Measurements from ENCODE around the gene PRORP. TPM values are rescaled to one million over a fixed set of nuclear protein-coding genes. Genes with fewer than 3 reads are reported as not detected.
"Not testable (repeated sequence)": the region's sequence is repeated elsewhere in the genome, so short reads cannot be mapped to it uniquely, and the experiment has no call there.

Gene PRORP
- total RNA-seq, 4 donors from 2014 or later: 23.6 to 45.4 (median 42.3) TPM

GRCh38 chr14:35083530-35084150, 38.7 kb upstream of the PRORP start:
- TF ChIP-seq, protein P1, sequence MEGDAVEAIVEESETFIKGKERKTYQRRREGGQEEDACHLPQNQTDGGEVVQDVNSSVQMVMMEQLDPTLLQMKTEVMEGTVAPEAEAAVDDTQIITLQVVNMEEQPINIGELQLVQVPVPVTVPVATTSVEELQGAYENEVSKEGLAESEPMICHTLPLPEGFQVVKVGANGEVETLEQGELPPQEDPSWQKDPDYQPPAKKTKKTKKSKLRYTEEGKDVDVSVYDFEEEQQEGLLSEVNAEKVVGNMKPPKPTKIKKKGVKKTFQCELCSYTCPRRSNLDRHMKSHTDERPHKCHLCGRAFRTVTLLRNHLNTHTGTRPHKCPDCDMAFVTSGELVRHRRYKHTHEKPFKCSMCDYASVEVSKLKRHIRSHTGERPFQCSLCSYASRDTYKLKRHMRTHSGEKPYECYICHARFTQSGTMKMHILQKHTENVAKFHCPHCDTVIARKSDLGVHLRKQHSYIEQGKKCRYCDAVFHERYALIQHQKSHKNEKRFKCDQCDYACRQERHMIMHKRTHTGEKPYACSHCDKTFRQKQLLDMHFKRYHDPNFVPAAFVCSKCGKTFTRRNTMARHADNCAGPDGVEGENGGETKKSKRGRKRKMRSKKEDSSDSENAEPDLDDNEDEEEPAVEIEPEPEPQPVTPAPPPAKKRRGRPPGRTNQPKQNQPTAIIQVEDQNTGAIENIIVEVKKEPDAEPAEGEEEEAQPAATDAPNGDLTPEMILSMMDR (IDR thresholded peaks at IDR 0.05): no peak
- TF ChIP-seq POLR2A (IDR thresholded peaks at IDR 0.05): no peak
- Histone ChIP-seq H3K9me3 (no peaks in the 10 kb centered on the region), H3K4me3 (replicated peaks in 1 of 3) (no peak overlapping the region), H3K36me3 (peaks cover 28 to 38% of the 10 kb centered on the region in 2 donors), H3K4me1 (no peaks in the 10 kb centered on the region), H3K27ac (no peak overlapping the region), H3K27me3 (no peaks in the 10 kb centered on the region)
- 96 to 97% methylated on average over 8 of the region's 8 CpGs for WGBS, 2 donors
- intact Hi-C loops (cut with DNase I): no loop called here
- DNase-seq: no peak

DNA sequence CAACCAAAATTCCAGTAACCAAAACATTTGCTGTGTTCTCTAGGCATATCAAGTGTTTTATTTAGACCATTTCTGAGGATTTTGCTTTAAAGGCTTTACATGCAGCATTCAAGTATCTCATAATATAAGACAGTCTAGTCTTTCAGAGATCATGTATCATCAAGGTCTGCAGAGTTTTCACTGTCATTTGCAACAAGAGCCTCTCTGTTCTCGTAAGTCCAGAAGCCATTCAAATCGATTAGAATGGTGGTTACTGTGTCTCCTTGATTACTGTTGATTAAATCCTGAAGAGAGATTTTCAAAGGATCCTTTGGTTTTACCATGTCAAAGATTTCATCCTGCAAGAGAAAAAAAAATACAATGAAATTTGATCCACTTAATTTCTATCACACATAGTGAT, 36.9 kb upstream of the PRORP start:
- 88 to 97% methylated on average over 2 of the region's 2 CpGs for WGBS, 2 donors
- no peak for DNase-seq
- Histone ChIP-seq H3K36me3 (peaks cover 21 to 30% of the 10 kb centered on the region in 2 donors), H3K4me1 (no peaks in the 10 kb centered on the region), H3K4me3 (replicated peaks in 1 of 3) (no peak overlapping the region), H3K27ac (no peak overlapping the region), H3K27me3 (no peaks in the 10 kb centered on the region), H3K9me3 (no peaks in the 10 kb centered on the region)
- TF ChIP-seq POLR2A (IDR thresholded peaks at IDR 0.05): no peak
- TF ChIP-seq, protein P1 (IDR thresholded peaks at IDR 0.05): no peak
- intact Hi-C loops (cut with DNase I): no loop called here

- intact Hi-C loops (cut with DNase I): no loop called here
- no peaks in the 10 kb centered on the region for H3K9me3 ChIP-seq
- no peak for DNase-seq
- no peak overlapping the region for H3K4me3 ChIP-seq (replicated peaks in 1 of 3)
- H3K4me1 ChIP-seq: no peaks in the 10 kb centered on the region
- H3K27me3 ChIP-seq: no peaks in the 10 kb centered on the region
- peaks cover 6 to 31% of the 10 kb centered on the region in 2 donors for H3K36me3 ChIP-seq
- 93 to 97% methylated on average over 2 of the region's 2 CpGs for WGBS, 2 donors
- no peak overlapping the region for H3K27ac ChIP-seq
- TF ChIP-seq, protein P1 (IDR thresholded peaks at IDR 0.05): no peak
- no peak for TF ChIP-seq POLR2A (IDR thresholded peaks at IDR 0.05)
Observed at GRCh38 chr14:35088514-35088913, 33.8 kb upstream of the PRORP start.

DNA sequence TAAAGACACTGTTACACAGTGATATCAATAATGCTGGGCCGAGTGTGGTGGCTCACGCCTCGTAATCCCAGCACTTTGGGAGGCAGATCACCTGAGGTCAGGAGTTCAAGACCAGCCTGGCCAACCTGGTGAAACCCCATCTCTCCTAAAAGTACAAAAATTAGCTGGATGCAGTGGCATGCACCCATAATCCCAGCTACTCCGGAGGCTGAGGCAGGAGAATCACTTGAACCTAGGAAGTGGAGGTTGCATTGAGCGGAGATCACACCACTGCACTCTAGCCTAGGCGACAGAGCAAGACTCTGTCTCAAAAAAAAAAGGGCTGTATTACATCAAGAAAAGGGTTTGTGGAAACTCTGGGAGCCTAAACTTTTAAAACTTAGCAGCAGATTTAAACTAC, 27.7 kb upstream of the PRORP start:
- 94 to 97% methylated on average over 6 of the region's 6 CpGs for WGBS, 2 donors
- H3K27ac ChIP-seq; H3K9me3 ChIP-seq; H3K4me1 ChIP-seq; intact Hi-C loops (cut with DNase I); DNase-seq; H3K4me3 ChIP-seq (replicated peaks in 1 of 3); H3K27me3 ChIP-seq: not testable (repeated sequence)
- H3K36me3 ChIP-seq: peaks cover 9 to 16% of the 10 kb centered on the region in 2 donors

- peaks cover 22 to 24% of the 10 kb centered on the region in 2 donors for H3K36me3 ChIP-seq
- peaks cover 9 to 17% of the 10 kb centered on the region in 2 donors for H3K4me1 ChIP-seq
- H3K27me3 ChIP-seq: no peaks in the 10 kb centered on the region
- no peak for DNase-seq
- intact Hi-C loops (cut with DNase I): no loop called here
- no peak overlapping the region for H3K27ac ChIP-seq
- no peak for TF ChIP-seq POLR2A (IDR thresholded peaks at IDR 0.05)
- TF ChIP-seq, protein P1 (IDR thresholded peaks at IDR 0.05): no peak
- no peak overlapping the region for H3K4me3 ChIP-seq (replicated peaks in 1 of 3)
- H3K9me3 ChIP-seq: no peaks in the 10 kb centered on the region
Observed at GRCh38 chr14:35107866-35108265, 14.5 kb upstream of the PRORP start.

All from thyroid gland (tissue), 4 donors.